HTERT RPE-1 (cell line): ENCODE measurements around the gene SSTR5.

Experiments
- in situ Hi-C: fragments of 300-500 bp; cut with MboI; formaldehyde crosslinking; loops from 4 replicates; pipeline ENCODE4 v1.14.3; 2020; ENCODE audit warnings: low sequenced_read_pairs

The SSTR5 gene

DNA sequence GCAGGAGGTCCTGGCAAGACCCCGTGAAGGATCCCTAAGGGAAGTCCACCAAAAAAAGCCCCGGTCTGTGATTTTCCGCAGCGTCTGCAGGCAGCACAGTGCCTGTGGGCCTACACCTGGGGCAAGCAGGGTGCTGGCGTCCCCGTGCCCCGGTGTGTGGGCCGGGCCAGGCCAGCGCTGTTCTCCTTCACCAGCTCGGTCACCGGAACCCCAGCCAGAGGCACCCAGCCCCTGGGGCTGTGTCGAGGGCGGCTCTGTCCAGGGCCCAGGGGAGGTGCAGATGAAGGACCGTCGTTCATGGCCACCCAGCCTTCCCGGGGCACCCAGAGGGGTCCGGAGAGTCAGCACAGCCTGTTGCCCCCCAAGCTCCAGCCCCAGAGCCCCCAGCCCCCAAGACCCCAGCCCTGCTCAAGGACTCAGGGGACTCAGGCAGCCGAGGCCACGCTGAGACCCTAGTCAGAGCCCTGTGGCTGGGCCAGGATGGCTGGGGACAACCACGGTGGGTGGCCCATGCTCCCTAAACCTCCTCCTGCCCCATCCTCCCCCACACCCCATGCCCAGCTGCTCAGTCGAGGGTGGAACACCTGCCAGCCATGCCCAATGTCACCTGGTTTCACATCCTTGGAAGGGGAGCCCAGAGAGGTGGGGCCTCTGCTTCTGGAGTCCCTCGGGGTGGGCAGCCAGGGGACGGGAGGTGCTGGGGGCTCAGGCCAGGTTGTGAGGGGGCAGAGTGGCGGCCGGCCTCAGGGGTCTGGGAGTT, 29.2 kb downstream of the SSTR5 start:
- in situ Hi-C loops: no loop called here

DNA sequence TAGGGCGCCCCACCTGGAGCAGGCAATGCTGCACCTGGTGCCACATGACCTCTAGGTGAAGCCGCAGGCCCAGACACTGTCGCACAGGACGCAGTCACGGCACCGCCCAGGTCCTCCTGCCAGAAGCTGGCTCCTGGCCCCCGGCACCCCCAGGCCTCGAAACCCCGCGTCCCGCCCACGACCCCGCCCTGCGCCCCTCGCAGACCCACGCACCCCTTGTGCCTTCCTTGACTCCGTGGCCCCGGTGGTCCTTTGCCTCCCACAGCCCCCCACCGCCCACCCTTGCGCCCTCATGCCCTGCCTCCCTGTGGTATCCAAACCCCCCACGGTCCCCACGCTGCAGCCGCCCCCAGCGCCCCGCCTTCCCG, 29.8 kb downstream of the SSTR5 start:
- in situ Hi-C loops: no loop called here

DNA sequence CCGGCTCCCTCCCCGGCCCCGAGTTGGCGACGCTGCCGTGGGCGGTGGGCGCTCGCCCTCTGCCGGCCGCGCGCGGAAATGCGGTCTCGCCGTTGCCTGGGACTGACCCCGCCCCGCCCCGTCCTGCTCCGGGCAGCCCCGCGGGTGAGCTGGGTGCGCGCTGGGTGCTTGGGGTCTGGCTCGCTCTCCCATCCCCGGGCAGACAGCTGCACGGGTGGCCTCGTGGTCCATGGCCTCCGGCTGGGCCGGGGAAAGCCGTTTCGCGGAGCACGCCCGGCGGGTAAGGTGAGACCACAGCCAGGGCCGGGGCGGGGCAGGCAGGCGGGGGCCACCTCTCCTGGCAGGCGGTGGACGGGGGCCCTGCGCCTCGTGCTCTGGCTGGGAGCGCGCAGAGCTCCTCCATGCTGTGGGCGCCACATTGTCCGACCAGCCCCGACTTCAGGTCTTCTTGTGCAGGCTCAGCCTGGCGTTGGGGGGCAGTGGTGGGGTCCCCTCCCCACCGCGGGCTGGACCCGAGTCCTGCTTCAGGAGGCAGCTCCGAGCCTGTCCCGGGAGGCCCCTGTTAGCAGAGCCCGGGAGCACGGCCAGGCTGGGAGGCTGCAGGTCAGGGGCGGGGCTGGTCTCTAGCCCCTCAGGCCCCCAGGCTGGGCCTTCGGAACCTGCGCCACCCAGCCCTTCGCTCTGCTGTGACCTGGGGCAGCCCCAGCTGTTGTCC, 30.5 kb downstream of the SSTR5 start:
- in situ Hi-C loops: no loop called here

DNA sequence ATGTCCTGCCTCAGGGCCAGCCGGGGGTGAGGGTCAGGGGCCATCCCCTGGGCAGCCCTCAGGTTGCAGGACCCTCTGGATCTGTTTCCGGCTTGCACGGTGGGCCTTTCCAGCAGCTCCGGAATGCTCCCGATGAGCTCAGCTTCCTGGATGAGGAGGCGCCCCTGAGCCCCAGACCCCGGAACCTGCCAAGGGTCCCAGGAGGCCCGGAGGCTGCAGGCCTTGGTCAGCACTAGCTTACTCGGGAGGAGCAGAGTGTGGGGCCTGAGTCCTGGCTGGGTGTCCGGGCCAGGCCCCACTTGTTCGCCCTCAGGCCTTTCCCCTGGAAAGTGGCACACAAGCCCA, 31.1 kb downstream of the SSTR5 start:
- in situ Hi-C loops: no loop called here

DNA sequence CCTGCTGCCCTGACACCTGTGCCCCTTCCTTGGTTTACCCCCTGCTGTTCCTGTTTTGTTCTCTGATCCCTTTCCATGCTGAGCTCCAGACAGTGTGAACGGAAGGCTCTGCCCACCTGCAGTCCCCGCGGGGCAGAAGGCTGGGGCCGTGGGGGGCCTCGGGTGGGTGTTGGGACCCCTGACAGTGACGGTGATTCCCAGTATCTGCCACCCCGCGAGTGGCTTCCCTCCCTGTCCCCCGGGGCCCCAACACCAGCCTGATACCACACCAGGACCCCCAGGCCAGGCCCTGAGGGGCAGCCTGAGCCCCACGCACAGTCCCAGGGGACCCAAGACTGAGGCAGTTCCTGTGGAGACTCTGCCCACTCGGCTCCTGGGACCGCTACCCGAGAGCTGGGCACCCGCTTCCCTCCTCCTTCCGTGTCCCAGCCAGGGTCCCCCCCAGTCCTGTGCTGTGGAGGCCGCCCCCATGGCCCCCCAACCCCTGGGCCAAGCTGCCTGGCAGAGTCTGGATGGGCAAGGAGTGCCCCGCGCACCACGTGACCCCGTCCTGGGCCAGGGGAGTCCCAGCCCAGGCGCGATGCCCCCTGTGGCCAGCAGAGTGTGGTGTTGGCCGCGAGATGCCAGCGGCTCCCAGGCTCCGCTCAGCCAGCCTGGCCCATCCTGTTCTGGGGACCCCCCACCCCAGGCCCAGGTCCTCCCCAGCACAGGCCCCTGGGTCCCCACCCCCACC, 33.5 kb downstream of the SSTR5 start:
- in situ Hi-C loops: no loop called here

DNA sequence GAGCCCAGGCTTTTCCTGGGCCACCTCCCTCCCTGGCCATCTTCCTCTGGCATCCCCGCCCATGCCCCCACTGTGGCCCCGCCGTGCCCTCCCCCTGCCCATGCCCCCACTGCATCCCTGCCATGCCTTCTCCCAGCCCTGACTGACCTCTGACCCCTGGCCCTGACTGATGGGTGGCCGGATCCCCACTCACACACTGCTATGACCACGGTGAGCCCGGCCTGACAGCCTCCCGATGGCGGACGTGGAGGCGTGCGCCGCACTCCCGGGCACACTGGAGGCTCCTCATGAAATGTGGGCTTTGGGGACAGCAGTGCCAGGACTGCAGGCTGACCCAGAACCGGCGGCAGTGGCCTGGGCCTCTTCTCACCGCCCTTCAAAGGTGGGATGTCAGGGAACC, 34.1 kb downstream of the SSTR5 start:
- in situ Hi-C loops: no loop called here

DNA sequence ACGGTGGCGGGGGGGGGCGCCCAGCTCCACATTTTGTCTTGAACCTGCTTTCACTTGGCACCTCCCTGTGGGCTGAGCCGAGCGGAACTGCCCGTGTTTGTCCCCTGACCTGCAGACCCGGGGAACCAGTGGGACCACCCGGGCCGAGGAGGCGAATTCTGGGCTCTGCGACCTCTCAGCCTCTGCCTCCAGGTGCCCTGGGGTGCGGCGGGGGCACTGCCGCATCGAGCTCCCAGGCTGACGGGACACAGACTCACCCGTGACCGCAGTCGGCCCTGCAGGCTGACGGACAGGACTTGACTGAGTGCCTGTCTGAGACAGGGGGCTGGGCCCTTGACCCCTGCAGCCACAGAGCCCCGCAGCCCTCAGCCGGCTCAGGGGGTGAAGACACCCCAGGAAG, 34.6 kb downstream of the SSTR5 start:
- in situ Hi-C loops: no loop called here

DNA sequence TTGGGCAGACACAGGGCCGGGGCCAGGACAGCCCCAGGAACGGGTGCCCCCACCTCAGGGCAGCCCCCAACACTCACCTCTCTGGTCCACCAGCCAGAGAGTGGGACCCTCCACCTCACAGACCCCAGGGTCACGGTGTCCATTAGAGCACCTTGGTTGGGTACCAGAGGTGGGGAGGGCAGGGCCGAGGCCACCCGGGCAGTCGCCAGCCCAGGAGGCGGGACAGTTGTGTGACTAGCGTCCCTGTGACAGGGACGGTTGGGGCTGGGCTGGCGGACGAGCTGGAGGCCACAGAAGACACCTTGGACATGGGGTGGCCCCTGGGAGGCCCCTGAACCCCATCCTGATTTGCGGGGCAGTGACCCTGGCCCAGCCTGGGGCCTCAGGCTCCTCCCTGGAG, 35.2 kb downstream of the SSTR5 start:
- in situ Hi-C loops: no loop called here

DNA sequence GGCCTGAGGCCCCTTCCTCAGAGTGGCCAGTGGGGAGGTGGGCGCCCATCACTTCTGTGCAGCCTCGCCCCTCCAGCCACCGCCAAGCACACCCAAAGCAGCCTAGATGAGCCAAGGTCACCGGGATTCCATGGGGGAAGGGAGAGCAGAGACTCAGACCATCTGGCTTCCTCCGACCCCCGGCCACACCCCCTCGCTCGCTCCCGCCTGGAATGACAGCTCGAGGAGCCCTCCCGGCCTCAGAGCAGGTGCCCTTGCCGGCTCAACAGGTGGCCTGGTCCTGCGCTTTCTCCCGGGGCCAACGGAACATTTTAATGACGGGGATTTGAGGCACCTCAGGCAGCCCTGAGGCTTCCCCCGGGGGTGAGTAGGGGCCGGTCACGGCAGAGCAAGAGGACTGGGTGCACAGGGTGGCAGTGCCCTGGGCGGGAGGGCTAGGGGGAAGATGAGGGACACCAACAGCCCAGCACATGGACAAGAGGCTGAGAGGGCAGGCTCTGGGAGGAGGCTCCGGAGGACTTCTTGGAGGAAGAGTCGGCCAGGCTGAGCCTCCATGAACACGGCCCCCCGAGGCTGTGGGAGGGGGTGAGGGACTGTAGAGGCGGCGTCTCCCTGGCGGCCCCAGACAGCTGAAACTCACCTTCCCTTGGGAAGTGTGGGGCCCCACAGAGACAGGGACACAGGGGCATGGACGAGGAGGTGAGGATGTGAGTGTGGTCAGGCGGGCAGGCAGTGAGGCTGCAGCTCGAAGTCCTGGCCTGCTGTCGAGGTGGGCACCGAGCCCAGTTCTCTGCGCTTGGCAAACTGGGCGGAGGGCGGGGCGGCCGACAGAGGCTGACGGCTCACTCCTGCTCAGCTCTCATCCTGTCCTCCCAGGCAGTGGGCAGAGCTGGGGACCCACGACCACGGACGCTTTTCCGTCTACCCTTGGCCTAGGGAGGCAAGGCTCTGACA, 36.0 kb downstream of the SSTR5 start:
- in situ Hi-C loops: no loop called here

DNA sequence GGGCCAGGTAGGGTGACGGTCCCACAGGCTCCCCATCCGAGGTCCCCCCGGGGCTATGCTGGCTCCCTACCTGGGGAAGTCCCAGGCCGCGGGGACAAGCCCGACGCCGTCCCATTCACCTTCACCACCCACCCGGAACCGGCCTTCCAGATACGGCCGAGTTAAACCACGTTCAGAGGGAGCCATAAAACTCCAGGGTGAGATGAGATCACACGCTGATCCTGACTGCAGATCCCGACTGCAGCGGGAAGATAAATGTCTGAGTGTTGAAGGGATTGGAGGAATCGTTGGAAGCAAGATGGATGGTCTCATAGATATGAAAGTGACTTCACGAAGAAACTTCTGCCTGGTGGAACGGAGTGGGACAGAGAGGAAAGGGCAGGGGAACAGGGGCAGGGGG, 37.1 kb downstream of the SSTR5 start:
- in situ Hi-C loops: no loop called here

DNA sequence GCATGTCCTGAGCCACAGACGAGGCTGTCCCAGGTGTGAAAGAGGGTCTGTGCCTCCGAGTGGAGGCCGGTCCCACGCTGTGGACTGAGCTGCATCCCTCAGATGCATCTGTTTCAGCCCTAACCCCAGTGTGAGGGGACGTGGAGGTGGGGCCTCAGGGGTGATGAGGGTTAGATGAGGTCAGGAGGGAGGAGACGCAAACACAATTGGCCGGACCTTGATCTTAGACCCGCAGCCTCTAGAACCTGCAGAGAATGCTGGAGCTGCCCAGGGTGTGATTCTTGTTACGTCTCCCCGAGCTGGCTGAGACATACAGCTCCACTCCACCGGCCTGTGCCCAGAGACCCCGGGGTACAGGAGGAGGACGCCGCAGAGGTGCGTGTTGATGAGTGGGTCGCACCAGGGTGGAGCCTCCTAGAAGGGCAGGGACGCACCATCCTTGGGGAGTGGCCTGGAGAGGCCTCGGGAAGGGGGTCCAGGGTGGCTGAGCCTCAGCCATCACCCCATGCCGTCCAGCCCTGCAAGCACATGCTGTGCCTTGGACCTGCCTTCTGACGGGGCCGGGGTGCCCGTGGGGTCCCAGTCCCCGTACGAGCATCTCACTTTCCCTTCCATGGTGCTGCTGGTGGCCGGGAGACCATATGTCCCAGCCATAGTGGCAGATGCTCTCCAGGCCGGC, 40.1 kb downstream of the SSTR5 start:
- in situ Hi-C loops: no loop called here

DNA sequence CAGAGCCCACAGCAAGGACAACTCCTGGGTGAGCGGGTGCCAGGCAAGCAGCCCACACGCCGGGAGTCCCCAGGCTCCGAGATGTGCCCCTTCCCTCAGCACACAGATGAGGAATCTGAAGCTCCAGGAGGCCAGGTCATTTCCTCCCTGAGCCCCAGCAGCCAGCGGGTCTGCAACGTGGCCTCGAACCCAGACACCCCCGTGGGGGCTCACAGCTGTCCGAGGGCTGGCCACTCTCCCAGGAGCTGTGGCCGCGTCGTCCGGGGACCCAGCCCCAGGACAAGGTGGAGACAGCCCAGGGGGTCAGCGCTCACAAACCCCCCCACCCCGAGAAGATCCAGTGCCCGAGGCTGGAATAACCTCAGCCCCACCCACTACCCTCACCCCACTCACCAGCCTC, 40.9 kb downstream of the SSTR5 start:
- in situ Hi-C loops: no loop called here

DNA sequence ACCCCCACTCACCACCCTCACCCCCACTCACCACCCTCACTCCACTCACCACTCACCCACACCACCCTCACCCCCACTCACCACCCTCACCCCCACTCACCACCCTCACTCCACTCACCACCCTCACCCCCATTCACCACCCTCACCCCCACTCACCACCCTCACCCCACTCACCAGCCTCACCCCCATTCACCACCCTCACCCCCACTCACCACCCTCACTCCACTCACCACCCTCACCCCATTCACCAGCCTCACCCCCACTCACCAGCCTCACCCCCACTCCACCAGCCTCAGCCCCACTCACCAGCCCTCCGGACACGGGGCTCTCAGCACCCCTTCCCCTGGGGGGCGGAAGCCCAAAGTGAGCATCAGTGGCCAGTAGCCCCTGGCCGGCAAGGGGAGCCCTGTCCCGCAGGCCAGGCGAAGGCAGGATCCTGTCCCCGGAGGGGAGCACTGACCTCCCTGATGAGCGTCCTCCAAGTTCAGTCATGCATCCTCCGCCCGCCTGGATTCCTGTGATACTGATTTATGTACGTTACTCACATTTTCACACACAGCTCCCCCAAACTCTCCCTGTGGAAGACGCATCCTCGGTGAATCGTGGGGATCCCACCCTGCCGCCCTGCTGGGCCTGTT, 41.5 kb downstream of the SSTR5 start:
- in situ Hi-C loops: no loop called here

DNA sequence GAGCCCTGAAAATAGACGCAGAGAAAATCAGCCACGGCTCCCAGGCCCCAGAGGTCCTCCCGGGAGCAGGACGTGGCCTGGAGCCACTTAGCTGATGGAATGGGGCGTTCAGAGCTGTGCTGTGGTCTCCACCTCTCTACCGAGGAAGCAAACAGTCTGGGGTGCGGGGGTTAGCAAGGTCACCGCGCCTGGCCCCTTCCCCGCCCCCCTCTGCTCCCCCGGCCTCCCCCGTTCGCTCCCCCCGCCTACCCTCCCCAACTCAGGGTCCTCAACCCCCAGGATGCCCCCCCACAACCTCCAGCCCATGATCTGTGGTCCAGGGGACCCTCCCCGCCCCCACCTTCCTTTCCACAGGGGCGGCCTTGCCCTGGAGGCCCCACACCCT, 44.1 kb downstream of the SSTR5 start:
- in situ Hi-C loops: no loop called here

DNA sequence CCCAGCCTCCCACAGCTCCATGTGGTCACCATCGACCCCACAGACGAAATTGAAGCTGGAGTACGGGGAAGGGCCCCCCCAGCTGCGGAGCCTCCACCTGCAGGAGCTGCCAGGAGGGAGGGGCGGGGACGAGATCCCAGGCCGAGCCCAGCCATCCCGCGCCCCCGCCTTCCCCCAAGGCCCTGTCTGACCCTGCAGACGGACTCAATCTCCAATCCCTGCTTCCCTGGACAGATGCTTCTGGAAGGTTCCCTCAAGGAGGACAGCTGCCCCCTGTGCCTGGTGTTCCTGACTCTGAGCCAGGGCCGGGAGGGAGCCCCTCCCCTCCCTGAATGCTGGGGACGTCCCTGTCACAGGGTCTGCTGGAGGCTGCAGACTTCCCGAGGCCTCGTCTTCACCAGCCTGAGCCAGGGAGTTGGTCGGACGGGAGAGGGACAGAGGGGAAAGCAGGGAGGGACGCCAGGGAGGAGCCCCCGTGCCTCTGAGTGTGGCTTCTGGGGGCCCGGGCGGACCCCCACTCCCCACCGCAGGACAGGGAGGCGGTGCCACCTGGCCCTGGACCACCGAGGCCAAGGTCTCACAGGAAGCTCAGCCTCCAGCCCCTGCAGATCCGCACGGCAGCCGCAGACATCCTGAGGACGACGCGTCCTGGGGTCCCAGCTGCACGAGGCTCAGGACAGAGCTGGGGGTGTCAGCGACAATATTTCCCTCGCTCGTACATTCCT, 44.8 kb downstream of the SSTR5 start:
- in situ Hi-C loops: no loop called here

DNA sequence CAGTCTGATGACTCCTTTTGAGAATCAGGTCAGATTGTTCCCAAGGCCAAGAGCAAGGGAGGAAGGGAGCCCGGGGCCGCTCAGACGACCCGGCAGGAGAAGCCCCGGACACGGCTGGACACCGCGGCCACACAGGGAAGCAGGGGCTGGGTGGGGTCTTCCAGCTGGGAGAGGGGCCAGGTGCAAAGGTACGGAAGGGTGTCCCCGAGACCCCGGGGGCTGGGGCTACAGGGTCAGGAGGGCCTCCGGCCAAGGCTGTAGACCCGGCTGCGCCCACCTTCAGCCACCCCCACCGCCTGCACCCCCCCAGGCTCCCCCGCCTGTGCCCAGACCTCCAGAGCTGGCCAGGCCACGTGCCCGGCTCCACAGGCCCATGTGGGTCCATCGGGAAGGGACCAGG, 45.4 kb downstream of the SSTR5 start:
- in situ Hi-C loops: no loop called here

DNA sequence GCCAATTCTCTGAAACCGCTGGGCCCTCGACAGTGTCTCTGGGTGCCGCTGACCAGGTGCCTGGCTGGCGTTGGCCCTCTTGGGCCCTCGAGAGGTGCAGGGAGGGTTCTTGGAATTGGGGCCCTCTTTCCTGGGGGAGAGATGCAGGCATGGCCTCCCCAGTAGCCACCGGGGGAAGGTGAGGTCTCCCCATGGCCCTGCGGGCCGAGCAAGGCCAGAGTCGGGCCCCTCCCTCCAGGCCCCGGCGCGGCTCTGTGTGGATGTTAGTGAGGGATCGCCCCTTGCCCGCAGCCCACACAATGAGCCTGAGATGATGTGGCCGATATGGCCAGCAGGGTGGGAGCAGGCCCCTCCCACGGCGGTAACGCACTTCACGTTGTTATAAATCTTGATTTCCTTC, 46.6 kb downstream of the SSTR5 start:
- in situ Hi-C loops: no loop called here

DNA sequence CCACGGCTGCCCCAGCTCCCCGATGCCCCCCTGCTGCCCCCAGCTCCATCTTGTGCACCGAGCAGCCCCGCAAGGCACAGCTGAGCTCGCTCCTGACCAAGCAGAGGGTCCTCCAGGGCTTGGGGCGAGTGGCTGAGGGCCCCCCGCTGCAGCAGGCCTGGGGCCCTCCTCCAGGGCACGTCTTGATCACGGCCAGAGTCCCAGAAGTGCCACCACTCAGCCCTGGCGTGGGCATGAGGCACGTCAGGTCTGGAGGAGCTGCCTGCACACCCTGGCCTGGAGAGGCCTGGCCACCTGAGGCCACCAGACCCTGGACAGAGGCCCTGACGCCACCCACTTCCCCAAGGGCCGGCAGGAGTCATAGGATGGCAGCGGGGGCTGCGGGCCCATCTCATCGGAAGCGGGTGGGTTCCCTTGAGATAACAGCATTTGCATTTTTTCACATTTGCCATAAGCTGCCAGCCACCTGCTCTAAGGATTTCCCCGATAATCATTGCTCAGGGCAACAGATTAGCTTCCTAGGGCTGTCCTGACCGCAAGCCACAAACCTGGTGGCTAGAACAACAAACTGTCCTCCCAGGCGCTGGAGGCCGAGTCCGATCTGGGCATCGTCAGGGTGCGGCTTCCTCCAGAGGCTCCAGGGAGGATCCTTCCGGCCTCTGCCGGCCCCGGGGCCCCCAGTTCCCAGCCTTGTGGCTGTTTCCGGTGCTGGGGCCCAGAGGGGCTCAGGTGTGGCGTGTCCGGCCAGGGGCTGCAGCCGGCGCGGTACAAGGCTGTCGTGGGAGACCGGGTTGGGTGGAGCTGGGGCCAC, 47.4 kb downstream of the SSTR5 start:
- in situ Hi-C loops: no loop called here

DNA sequence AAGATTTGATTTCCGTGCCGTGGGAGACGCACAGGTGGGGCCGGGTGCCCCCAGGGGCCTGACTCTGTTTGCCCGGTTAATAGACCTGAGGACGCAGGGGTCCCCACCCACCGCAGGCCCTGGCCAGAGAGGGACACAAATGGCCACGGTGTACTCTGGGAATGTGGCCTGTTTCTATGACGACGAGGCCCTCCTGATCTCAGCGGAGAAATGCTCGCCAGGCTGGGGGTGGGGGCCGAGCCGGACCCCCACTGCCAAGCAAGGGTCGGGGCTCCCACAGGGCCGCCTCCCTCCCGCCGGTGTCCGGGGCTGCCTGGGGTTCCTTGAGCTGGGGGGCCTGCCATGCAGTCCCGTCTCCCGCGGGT, 48.0 kb downstream of the SSTR5 start:
- in situ Hi-C loops: no loop called here
